ENCODE data around the gene TMEM95. TPM values are rescaled to one million over a fixed set of nuclear protein-coding genes. Genes with fewer than 3 reads are reported as not detected.
A peak's percentile ranks its signal among the peaks of the same experiment; 100 is the strongest.

TMEM95 gene
- total and polyA plus RNA-seq, 2 donors from 2014 or later: not detected

GRCh38 chr17:7323731-7324437 lies 31.1 kb upstream of the TMEM95 start:
- peak in 4 of 5 donors; percentile 35 to 75 (median 49) for DNase-seq
- H3K36me3 ChIP-seq (ENCODE audit: control insufficient read depth in 2 of 3, insufficient read depth in 3 of 3, low read length in 3 of 3): peaks cover 5 to 38% (median 23%) of the 10 kb centered on the region in 3 donors
- FAIRE-seq: no peak
- H3K9me3 ChIP-seq (ENCODE audit: control insufficient read depth in 2 of 3, insufficient read depth in 1 of 3, low read length in 3 of 3): no peaks in the 10 kb centered on the region
- H3K27ac ChIP-seq (ENCODE audit: low read depth in 2 of 2, low read length in 2 of 2): no peak overlapping the region
- no peaks in the 10 kb centered on the region for H3K27me3 ChIP-seq (ENCODE audit: control insufficient read depth, insufficient read depth, low read length)
- intact Hi-C loops (cut with DNase I): no loop called here
- peak; percentile 59 for TF ChIP-seq CTCF (IDR thresholded peaks at IDR 0.05; ENCODE audit: borderline replicate concordance, extremely low read depth, insufficient read depth)
- no peak overlapping the region for H3K4me3 ChIP-seq (ENCODE audit: low read length in 3 of 3)
- H3K4me1 ChIP-seq (ENCODE audit: control insufficient read depth in 2 of 3, insufficient read depth in 2 of 3, low read depth in 1 of 3, low read length in 3 of 3): peaks cover 0 to 24% (median 10%) of the 10 kb centered on the region in 3 donors
- H3K9ac ChIP-seq (ENCODE audit: low read length in 3 of 3): no peak overlapping the region

GRCh38 chr17:7324438-7324779 lies 30.5 kb upstream of the TMEM95 start:
- H3K4me3 ChIP-seq (ENCODE audit: low read length in 3 of 3): no peak overlapping the region
- no peak overlapping the region for H3K9ac ChIP-seq (ENCODE audit: low read length in 3 of 3)
- H3K27ac ChIP-seq (ENCODE audit: low read depth in 2 of 2, low read length in 2 of 2): no peak overlapping the region
- peaks cover 5 to 37% (median 23%) of the 10 kb centered on the region in 3 donors for H3K36me3 ChIP-seq (ENCODE audit: control insufficient read depth in 2 of 3, insufficient read depth in 3 of 3, low read length in 3 of 3)
- H3K27me3 ChIP-seq (ENCODE audit: control insufficient read depth, insufficient read depth, low read length): no peaks in the 10 kb centered on the region
- peaks cover 0 to 24% (median 7%) of the 10 kb centered on the region in 3 donors for H3K4me1 ChIP-seq (ENCODE audit: control insufficient read depth in 2 of 3, insufficient read depth in 2 of 3, low read depth in 1 of 3, low read length in 3 of 3)
- no peaks in the 10 kb centered on the region for H3K9me3 ChIP-seq (ENCODE audit: control insufficient read depth in 2 of 3, insufficient read depth in 1 of 3, low read length in 3 of 3)
- FAIRE-seq (no peak), DNase-seq (no peak)
- intact Hi-C loops (cut with DNase I): no loop called here
- no peak for TF ChIP-seq CTCF (IDR thresholded peaks at IDR 0.05; ENCODE audit: borderline replicate concordance, extremely low read depth, insufficient read depth)

- DNase-seq: no peak
- peaks cover 0 to 27% (median 7%) of the 10 kb centered on the region in 3 donors for H3K4me1 ChIP-seq (ENCODE audit: control insufficient read depth in 2 of 3, insufficient read depth in 2 of 3, low read depth in 1 of 3, low read length in 3 of 3)
- no peaks in the 10 kb centered on the region for H3K27me3 ChIP-seq (ENCODE audit: control insufficient read depth, insufficient read depth, low read length)
- no peaks in the 10 kb centered on the region for H3K9me3 ChIP-seq (ENCODE audit: control insufficient read depth in 2 of 3, insufficient read depth in 1 of 3, low read length in 3 of 3)
- intact Hi-C loops (cut with DNase I): no loop called here
- H3K36me3 ChIP-seq (ENCODE audit: control insufficient read depth in 2 of 3, insufficient read depth in 3 of 3, low read length in 3 of 3): peaks cover 5 to 37% (median 23%) of the 10 kb centered on the region in 3 donors
- H3K27ac ChIP-seq (ENCODE audit: low read depth in 2 of 2, low read length in 2 of 2): no peak overlapping the region
- H3K9ac ChIP-seq (ENCODE audit: low read length in 3 of 3): no peak overlapping the region
- no peak overlapping the region for H3K4me3 ChIP-seq (ENCODE audit: low read length in 3 of 3)
- TF ChIP-seq CTCF (IDR thresholded peaks at IDR 0.05; ENCODE audit: borderline replicate concordance, extremely low read depth, insufficient read depth): no peak
- FAIRE-seq: no peak
Observed at GRCh38 chr17:7325031-7325528, 29.9 kb upstream of the TMEM95 start.

Measured in kidney (tissue), 14 donors.